C4-2B (cell line): ENCODE measurements around the gene RNF227.

Experiments used
- H3K27ac ChIP-seq: fragments of 450-650 bp; 2 replicates; pipeline ENCODE4 v1.5.1; 2017
- CTCF ChIP-seq: fragments of 450-650 bp; conservative IDR thresholded peaks from 2 replicates; pipeline ENCODE4 v1.5.1; 2017; ENCODE audit warnings: mild to moderate bottlenecking
- ZFX ChIP-seq: fragments of 450-650 bp; IDR thresholded peaks from 2 replicates; pipeline ENCODE4 v1.6.1; 2017

The RNF227 gene

GRCh38 chr17:7882629-7883028 is 33.5 kb downstream of the RNF227 start:
- H3K27ac ChIP-seq = no peak overlapping the region

GRCh38 chr17:7882068-7882467 is 34.0 kb downstream of the RNF227 start:
- H3K27ac ChIP-seq = no peak overlapping the region

More at GRCh38 chr17:7882629-7883028, 33.5 kb downstream of the RNF227 start:
- TF ChIP-seq CTCF (no peak), ZFX (no peak)

GRCh38 chr17:7881276-7882054 is 34.6 kb downstream of the RNF227 start:
- no peak overlapping the region for H3K27ac ChIP-seq
- TF ChIP-seq ZFX (no peak), CTCF (no peak)

More at GRCh38 chr17:7882068-7882467, 34.0 kb downstream of the RNF227 start:
- TF ChIP-seq ZFX (no peak), CTCF (no peak)

- TF ChIP-seq ZFX (no peak), CTCF (no peak)
- H3K27ac ChIP-seq = no peak overlapping the region
Observed at GRCh38 chr17:7880076-7880868, 35.8 kb downstream of the RNF227 start.

- no peak for TF ChIP-seq ZFX
- TF ChIP-seq CTCF = no peak
Observed at GRCh38 chr17:7878234-7878633, 37.9 kb downstream of the RNF227 start.

GRCh38 chr17:7875804-7876370 is 40.2 kb downstream of the RNF227 start:
- H3K27ac ChIP-seq = no peak overlapping the region
- TF ChIP-seq ZFX (no peak), CTCF (no peak)

More at GRCh38 chr17:7878234-7878633, 37.9 kb downstream of the RNF227 start:
- no peak overlapping the region for H3K27ac ChIP-seq

GRCh38 chr17:7873051-7873450 is 43.0 kb downstream of the RNF227 start:
- TF ChIP-seq ZFX (no peak), CTCF (no peak)

More at GRCh38 chr17:7873051-7873450, 43.0 kb downstream of the RNF227 start:
- H3K27ac ChIP-seq = no peak overlapping the region
